ENCODE data around the gene TGM2. TPM values are rescaled to one million over a fixed set of nuclear protein-coding genes. Genes with fewer than 3 reads are reported as not detected.

TGM2 gene
- total RNA-seq, 1 donor from 2014 or later, result 3.3 TPM

- DNase-seq (ENCODE audit: low spot score in 2 of 2), result no peak
- FAIRE-seq, result no peak
Measured at GRCh38 chr20:38164624-38165088, 414 bp downstream of the TGM2 start.

GRCh38 chr20:38164069-38164468 is 1.0 kb downstream of the TGM2 start:
- FAIRE-seq (no peak), DNase-seq (ENCODE audit: low spot score in 2 of 2) (no peak)

GRCh38 chr20:38162878-38163875 is 1.9 kb downstream of the TGM2 start:
- DNase-seq (ENCODE audit: low spot score in 2 of 2) (no peak), FAIRE-seq (no peak)

- no peak for FAIRE-seq
- DNase-seq (ENCODE audit: low spot score in 2 of 2), result no peak
Measured at GRCh38 chr20:38162149-38162548, 2.9 kb downstream of the TGM2 start.

- no peak for FAIRE-seq
- no peak for DNase-seq (ENCODE audit: low spot score in 2 of 2)
Measured at GRCh38 chr20:38161412-38161774, 3.7 kb downstream of the TGM2 start.

- no peak for DNase-seq (ENCODE audit: low spot score in 2 of 2)
- FAIRE-seq, result no peak
Measured at GRCh38 chr20:38159957-38160756, 4.9 kb downstream of the TGM2 start.

GRCh38 chr20:38159566-38159956 is 5.5 kb downstream of the TGM2 start:
- no peak for DNase-seq (ENCODE audit: low spot score in 2 of 2)
- no peak for FAIRE-seq

GRCh38 chr20:38158701-38159351 is 6.2 kb downstream of the TGM2 start:
- FAIRE-seq, result no peak
- no peak for DNase-seq (ENCODE audit: low spot score in 2 of 2)

GRCh38 chr20:38157635-38158495 is 7.2 kb downstream of the TGM2 start:
- FAIRE-seq (no peak), DNase-seq (ENCODE audit: low spot score in 2 of 2) (no peak)

GRCh38 chr20:38156888-38157634 is 8.0 kb downstream of the TGM2 start:
- no peak for DNase-seq (ENCODE audit: low spot score in 2 of 2)
- no peak for FAIRE-seq

GRCh38 chr20:38156280-38156679 is 8.8 kb downstream of the TGM2 start:
- no peak for FAIRE-seq

GRCh38 chr20:38155811-38156210 is 9.3 kb downstream of the TGM2 start:
- no peak for DNase-seq (ENCODE audit: low spot score in 2 of 2)
- no peak for FAIRE-seq

More at GRCh38 chr20:38156280-38156679, 8.8 kb downstream of the TGM2 start:
- no peak for DNase-seq (ENCODE audit: low spot score in 2 of 2)

GRCh38 chr20:38153401-38153800 is 11.7 kb downstream of the TGM2 start:
- FAIRE-seq, result no peak
- no peak for DNase-seq (ENCODE audit: low spot score in 2 of 2)

GRCh38 chr20:38152621-38153221 is 12.3 kb downstream of the TGM2 start:
- FAIRE-seq, result no peak
- peak in 1 of 2 donors; percentile 50 for DNase-seq (ENCODE audit: low spot score in 2 of 2)

- FAIRE-seq (no peak), DNase-seq (ENCODE audit: low spot score in 2 of 2) (peak; percentile 26 to 51)
Measured at GRCh38 chr20:38152175-38152620, 12.9 kb downstream of the TGM2 start.

- FAIRE-seq (no peak), DNase-seq (ENCODE audit: low spot score in 2 of 2) (no peak)
Measured at GRCh38 chr20:38151455-38151854, 13.6 kb downstream of the TGM2 start.

- FAIRE-seq (no peak), DNase-seq (ENCODE audit: low spot score in 2 of 2) (no peak)
Measured at GRCh38 chr20:38150335-38151170, 14.5 kb downstream of the TGM2 start.
